H1 (cell line): ENCODE results near the gene MRRF. TPM values are rescaled to one million over a fixed set of nuclear protein-coding genes. Genes with fewer than 3 reads are reported as not detected.
A peak's percentile ranks its signal among the peaks of the same experiment; 100 is the strongest.

Experiments
- CTCF ChIA-PET: fragments of 300-600 bp; sonication (Branson Sonifier 250); formaldehyde crosslinking; loops from one replicate; lab custom pipeline; 2021; ENCODE audit not compliant: partially characterized antibody; lab: Charles Lee
- POLR2A ChIA-PET: fragments of 300-600 bp; sonication (Branson Sonifier 250); formaldehyde crosslinking; loops from one replicate; lab custom pipeline; 2021; ENCODE audit warnings: inconsistent platforms; ENCODE audit not compliant: partially characterized antibody; lab: Charles Lee
- DNase-seq, 2 experiments: peaks; one replicate each; pipeline versions ENCODE4 v3.0.0 to v3.0.0-alpha.2; 2010 to 2022; ENCODE audit warnings: low spot score in 2 of 2, low read depth in 1 of 2, mixed read lengths in 1 of 2
- FAIRE-seq: peaks from 2 replicates; lab custom pipeline; 2011; peaks lifted over from hg19 to GRCh38; lab: Jason Lieb, UNC
- H2AFZ ChIP-seq: 2 replicates; pipeline ENCODE4 v1.8.1; 2012; ENCODE audit warnings: low read length, inconsistent platforms
- H2AK5ac ChIP-seq: 2 replicates; pipeline ENCODE4 v1.6.1; 2013; ENCODE audit warnings: low read depth, low read length
- H2BK120ac ChIP-seq: replicated peaks from 2 replicates; pipeline ENCODE3; 2013; ENCODE audit warnings: low read depth, low read length, inconsistent platforms
- H2BK12ac ChIP-seq: 2 replicates; pipeline ENCODE4 v1.6.1; 2013; ENCODE audit warnings: low read depth, low read length
- H2BK15ac ChIP-seq: 2 replicates; pipeline ENCODE4 v1.6.1; 2013; ENCODE audit warnings: low read length
- H2BK20ac ChIP-seq: 2 replicates; pipeline ENCODE4 v1.6.1; 2013; ENCODE audit warnings: low read length
- H2BK5ac ChIP-seq: 2 replicates; pipeline ENCODE4 v1.6.1; 2013; ENCODE audit warnings: low read depth, low read length
- H3K14ac ChIP-seq: 2 replicates; pipeline ENCODE4 v1.6.1; 2013; ENCODE audit warnings: inconsistent platforms; ENCODE audit not compliant: insufficient read length
- H3K18ac ChIP-seq: 2 replicates; pipeline ENCODE4 v1.6.1; 2013; ENCODE audit warnings: low read length; ENCODE audit errors: extremely low read depth
- H3K23ac ChIP-seq: 2 replicates; pipeline ENCODE4 v1.6.1; 2013; ENCODE audit warnings: inconsistent platforms; ENCODE audit not compliant: insufficient read length
- H3K23me2 ChIP-seq: 2 replicates; pipeline ENCODE4 v1.6.1; 2013; ENCODE audit warnings: low read depth, low read length
- H3K27ac ChIP-seq: 2 replicates; pipeline ENCODE4 v1.6.1; 2011; ENCODE audit warnings: low read depth, low read length, inconsistent platforms
- H3K27me3 ChIP-seq, 4 experiments: replicated peaks in 1 of 4; 1 replicate in 1 of 4; 2 replicates in 3 of 4; pipeline versions ENCODE4 v1.6.1 to v1.8.1; 2011 to 2013; ENCODE audit warnings: low read length in 3 of 4, mild to moderate bottlenecking in 3 of 4, inconsistent platforms in 2 of 4, mixed read lengths in 2 of 4, moderate library complexity in 1 of 4; ENCODE audit not compliant: control insufficient read depth in 3 of 4, insufficient read depth in 3 of 4; ENCODE audit errors: extremely low read depth in 1 of 4
- H3K36me3 ChIP-seq, 4 experiments: 2 replicates each; pipeline versions ENCODE4 v1.6.1 to v1.8.1; 2011 to 2013; ENCODE audit warnings: mild to moderate bottlenecking in 4 of 4, low read length in 3 of 4, moderate library complexity in 2 of 4, control low read depth in 1 of 4, inconsistent platforms in 1 of 4; ENCODE audit not compliant: insufficient read depth in 4 of 4, control insufficient read depth in 2 of 4
- H3K4ac ChIP-seq: replicated peaks from 2 replicates; pipeline ENCODE3; 2013; ENCODE audit warnings: low read length, low read depth, mixed read lengths, inconsistent platforms; ENCODE audit not compliant: insufficient read length
- H3K4me1 ChIP-seq, 4 experiments: replicated peaks in 1 of 4; 1 replicate in 1 of 4; 2 replicates in 3 of 4; pipeline versions ENCODE4 v1.6.1 to v1.8.1; 2011 to 2013; ENCODE audit warnings: low read length in 3 of 4, inconsistent platforms in 2 of 4, mixed read lengths in 1 of 4; ENCODE audit not compliant: insufficient read depth in 4 of 4, control insufficient read depth in 3 of 4
- H3K4me2 ChIP-seq, 2 experiments: 2 replicates each; pipeline versions ENCODE4 v1.6.1 to v1.8.1; 2011 to 2013; ENCODE audit warnings: low read depth in 2 of 2, low read length in 2 of 2, control low read depth in 1 of 2, inconsistent platforms in 1 of 2, mild to moderate bottlenecking in 1 of 2; ENCODE audit not compliant: insufficient read depth in 1 of 2
- H3K4me3 ChIP-seq, 4 experiments: fragments of 200-600, 300-600 bp in 1 of 4; sonication (generic), shearing (Covaris generic), sonication (Bioruptor Twin) in 1 of 4; 2 replicates each; pipeline versions ENCODE4 v1.5.1 to v1.8.1; 2011 to 2016; ENCODE audit warnings: low read length in 4 of 4, low read depth in 3 of 4, control low read depth in 2 of 4, inconsistent platforms in 2 of 4, mild to moderate bottlenecking in 2 of 4, mixed read lengths in 1 of 4, moderate library complexity in 1 of 4; ENCODE audit not compliant: insufficient read depth in 2 of 4; ENCODE audit errors: extremely low read depth in 1 of 4
- H3K56ac ChIP-seq: replicated peaks from 2 replicates; pipeline ENCODE3; 2013; ENCODE audit warnings: low read depth, mild to moderate bottlenecking, mixed read lengths, low read length, inconsistent platforms; ENCODE audit not compliant: insufficient read length
- H3K79me1 ChIP-seq: 2 replicates; pipeline ENCODE4 v1.6.1; 2013; ENCODE audit warnings: low read depth, low read length, control low read depth
- H3K79me2 ChIP-seq, 2 experiments: 2 replicates each; pipeline versions ENCODE4 v1.6.1 to v1.8.1; 2012 to 2013; ENCODE audit warnings: low read length in 2 of 2, mild to moderate bottlenecking in 2 of 2, inconsistent platforms in 1 of 2; ENCODE audit not compliant: insufficient read depth in 2 of 2, control insufficient read depth in 1 of 2
- H3K9ac ChIP-seq, 4 experiments: replicated peaks in 1 of 4; 1 replicate in 1 of 4; 2 replicates in 3 of 4; pipeline versions ENCODE4 v1.6.1 to v1.8.1; 2011 to 2013; ENCODE audit warnings: low read depth in 3 of 4, low read length in 3 of 4, control low read depth in 2 of 4, mild to moderate bottlenecking in 2 of 4, moderate library complexity in 2 of 4, inconsistent platforms in 1 of 4; ENCODE audit errors: extremely low read depth in 1 of 4
- H3K9me3 ChIP-seq, 2 experiments: 2 replicates each; pipeline versions ENCODE4 v1.6.1 to v1.8.1; 2012 to 2013; ENCODE audit warnings: mild to moderate bottlenecking in 2 of 2, moderate library complexity in 2 of 2, control low read depth in 1 of 2, inconsistent platforms in 1 of 2, low read depth in 1 of 2, low read length in 1 of 2, mixed read lengths in 1 of 2; ENCODE audit not compliant: insufficient read depth in 2 of 2
- H4K20me1 ChIP-seq, 2 experiments: replicated peaks in 1 of 2; 2 replicates each; pipeline versions ENCODE3 to v1.8.1; 2011 to 2013; ENCODE audit warnings: inconsistent platforms in 2 of 2, low read length in 2 of 2, mild to moderate bottlenecking in 1 of 2; ENCODE audit not compliant: insufficient read depth in 2 of 2, control insufficient read depth in 1 of 2
- H4K5ac ChIP-seq: 2 replicates; pipeline ENCODE4 v1.6.1; 2013; ENCODE audit warnings: low read length, low read depth, mixed read lengths, inconsistent platforms; ENCODE audit not compliant: insufficient read length
- H4K8ac ChIP-seq: 2 replicates; pipeline ENCODE4 v1.8.0; 2013; ENCODE audit warnings: mild to moderate bottlenecking, moderate library complexity, low read length, inconsistent platforms; ENCODE audit not compliant: insufficient read depth; ENCODE audit errors: extremely low read depth
- H4K91ac ChIP-seq: replicated peaks from 2 replicates; pipeline ENCODE3; 2013; ENCODE audit warnings: low read length, mixed read lengths, inconsistent platforms; ENCODE audit not compliant: insufficient read length
- SIX5 ChIP-seq: IDR thresholded peaks from 2 replicates; pipeline ENCODE4 v1.6.1; 2011; ENCODE audit warnings: mild to moderate bottlenecking, low read depth, low read length
- TEAD4 ChIP-seq: IDR thresholded peaks from 2 replicates; pipeline ENCODE4 v1.6.1; 2012; ENCODE audit warnings: low read depth, low read length, inconsistent platforms, mixed read lengths
- WGBS, 2 experiments: shearing (Covaris generic) in 1 of 2; methylation state at CpG; one replicate each; pipeline versions ENCODE4 v1.1.6 to v1.1.7; 2013 to 2015; ENCODE audit warnings: low lambda C conversion rate in 2 of 2, mixed read lengths in 2 of 2, inconsistent platforms in 1 of 2, low coverage in 1 of 2, missing lambda C conversion rate in 1 of 2; ENCODE audit not compliant: insufficient replicate concordance in 2 of 2, insufficient coverage in 1 of 2, insufficient read length in 1 of 2; ENCODE audit errors: extremely low coverage in 1 of 2, missing lambda C conversion rate in 1 of 2; 5-methylcytosine and 5-hydroxymethylcytosine counted together
- polyA plus RNA-seq, 7 experiments: library from polyadenylated mRNA; depleted of rRNA in 3 of 7; stranded (reverse) in 5 of 7; unstranded in 2 of 7; fragments of >200 nt in 5 of 7; fragments of 200-250 nt in 2 of 7; gene quantifications; 1 replicate in 5 of 7; 2 replicates in 1 of 7; 4 replicates in 1 of 7; pipeline versions ENCODE4 v1.2.1 to v1.2.3, GENCODE V29; 2011 to 2013; ENCODE audit warnings: missing spikeins in 2 of 7, mixed read lengths in 2 of 7
- total RNA-seq: library from RNA; stranded (reverse); fragmentation: NEBNext Ultra II Directional; extraction: Animal tissue kit (Norgen Biotek cat#: 25700); gene quantifications from 2 replicates; pipeline ENCODE4 v1.2.1, GENCODE V29; 2021

MRRF gene
- total and polyA plus RNA-seq, 2 of the 8 experiments (the other 6 are each of a cell fraction or from before 2014, with no cell fraction given) = 29.4 to 47.8 TPM

DNA sequence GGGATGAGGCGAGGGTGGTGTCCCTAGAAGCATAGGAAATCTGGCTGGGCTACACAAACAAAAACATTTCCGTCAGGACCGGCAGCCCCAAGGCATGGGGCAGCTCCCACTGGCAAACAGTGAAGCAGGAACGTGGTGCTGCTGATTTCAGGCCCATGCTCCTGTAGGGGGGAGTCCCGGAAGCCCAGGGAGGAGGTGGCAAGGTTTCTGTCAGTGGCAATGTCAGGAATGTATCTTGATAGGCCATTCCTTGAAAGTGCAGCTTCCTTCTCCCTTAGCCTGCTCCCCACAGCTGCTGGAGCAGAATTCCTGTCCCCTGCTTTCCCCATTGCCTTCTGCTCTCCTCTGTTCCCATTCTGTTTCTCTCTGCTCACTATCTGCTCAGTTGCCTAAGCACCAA lies 42.4 kb downstream of the MRRF start:
- H3K4me1 ChIP-seq = no peaks in the 10 kb centered on the region
- no peak overlapping the region for H3K14ac ChIP-seq
- no peak overlapping the region for H4K91ac ChIP-seq
- no peaks in the 10 kb centered on the region for H3K9me3 ChIP-seq
- no peak overlapping the region for H3K4me2 ChIP-seq
- no peak overlapping the region for H2AK5ac ChIP-seq
- H3K18ac ChIP-seq = no peak overlapping the region
- peaks cover 0 to 3% (median under 1%) of the 10 kb centered on the region in 4 experiments; a peak in 3 of 8 replicates for H3K36me3 ChIP-seq
- H2BK15ac ChIP-seq = no peak overlapping the region
- no peak overlapping the region for H4K5ac ChIP-seq
- H3K27me3 ChIP-seq = no peaks in the 10 kb centered on the region
- H2BK20ac ChIP-seq = no peak overlapping the region
- no peak overlapping the region for H3K4me3 ChIP-seq
- H3K9ac ChIP-seq = no peak overlapping the region
- no peaks in the 10 kb centered on the region; the same call in 1 of the 2 replicates for H3K79me1 ChIP-seq
- no peak for DNase-seq
- H2BK120ac ChIP-seq = no peak overlapping the region
- H4K20me1 ChIP-seq = peaks cover 0 to 4% of the 10 kb centered on the region in 2 experiments
- no peak overlapping the region for H3K27ac ChIP-seq
- FAIRE-seq = no peak
- 71% methylated on average over 5 of the region's 5 CpGs; no CpG with 5 or more reads in 1 of the 2 experiments for WGBS, 2 experiments
- no peak overlapping the region for H2BK5ac ChIP-seq
- H2AFZ ChIP-seq = no peak overlapping the region
- H3K23me2 ChIP-seq = no peaks in the 10 kb centered on the region
- H2BK12ac ChIP-seq = no peak overlapping the region
- ChIA-PET POLR2A (no interaction called here), CTCF (interaction anchor here (0.7 to 2.6 kb wide), 10 partner anchors 15 to 182 kb away, joined by 3 to 12 read pairs (median 4); no protein-coding TSS in a partner anchor)
- H3K23ac ChIP-seq = no peak overlapping the region
- H3K79me2 ChIP-seq = 0 out of 4 replicates have a peak, but pooled peaks cover 0 to under 1% of the 10 kb centered on the region in 2 experiments
- H3K56ac ChIP-seq = no peak overlapping the region
- TF ChIP-seq TEAD4 = 0 out of 2 replicates have a peak, but pooled peaks have one; percentile 44
- TF ChIP-seq SIX5 = no peak
- TF ChIP-seq, all 59 proteins: peak for 1
- H3K4ac ChIP-seq = no peak overlapping the region
- H4K8ac ChIP-seq = no peak overlapping the region
